Measurements from ENCODE around the gene PIK3CD.

PIK3CD gene

GRCh38 chr1:9716404-9717192 lies 65.1 kb downstream of the PIK3CD start:
- peak in 1 of 3 donors; percentile 25 for DNase-seq (ENCODE audit: low read depth in 2 of 3, low spot score in 1 of 3)

GRCh38 chr1:9717193-9718005 lies 65.9 kb downstream of the PIK3CD start:
- DNase-seq (ENCODE audit: low read depth in 2 of 3, low spot score in 1 of 3): peak; percentile 74 to 77 (median 75)

GRCh38 chr1:9718006-9718680 lies 66.6 kb downstream of the PIK3CD start:
- DNase-seq (ENCODE audit: low read depth in 2 of 3, low spot score in 1 of 3): no peak

- no peak for DNase-seq (ENCODE audit: low read depth in 2 of 3, low spot score in 1 of 3)
These were observed 68.6 kb downstream of the PIK3CD start for GRCh38 chr1:9719978-9720722.

- DNase-seq (ENCODE audit: low read depth in 2 of 3, low spot score in 1 of 3): no peak
These were observed 69.5 kb downstream of the PIK3CD start for GRCh38 chr1:9720785-9721605.

GRCh38 chr1:9721606-9722377 lies 70.3 kb downstream of the PIK3CD start:
- peak; percentile 45 to 71 (median 53) for DNase-seq (ENCODE audit: low read depth in 2 of 3, low spot score in 1 of 3)

- no peak for DNase-seq (ENCODE audit: low read depth in 2 of 3, low spot score in 1 of 3)
These were observed 70.8 kb downstream of the PIK3CD start for GRCh38 chr1:9722378-9722749.

- DNase-seq (ENCODE audit: low read depth in 2 of 3, low spot score in 1 of 3): no peak
These were observed 71.7 kb downstream of the PIK3CD start for GRCh38 chr1:9723068-9723805.

- no peak for DNase-seq (ENCODE audit: low read depth in 2 of 3, low spot score in 1 of 3)
These were observed 72.4 kb downstream of the PIK3CD start for GRCh38 chr1:9723926-9724325.

- DNase-seq (ENCODE audit: low read depth in 2 of 3, low spot score in 1 of 3): peak; percentile 48 to 62 (median 58)
These were observed 73.4 kb downstream of the PIK3CD start for GRCh38 chr1:9724706-9725476.

GRCh38 chr1:9726406-9726805 lies 74.9 kb downstream of the PIK3CD start:
- no peak for DNase-seq (ENCODE audit: low read depth in 2 of 3, low spot score in 1 of 3)

- no peak for DNase-seq (ENCODE audit: low read depth in 2 of 3, low spot score in 1 of 3)
These were observed 75.5 kb downstream of the PIK3CD start for GRCh38 chr1:9726905-9727595.

GRCh38 chr1:9728451-9729295 lies 77.1 kb downstream of the PIK3CD start:
- DNase-seq (ENCODE audit: low read depth in 2 of 3, low spot score in 1 of 3): peak; percentile 46 to 72 (median 72)

GRCh38 chr1:9729523-9729922 lies 78.0 kb downstream of the PIK3CD start:
- no peak for DNase-seq (ENCODE audit: low read depth in 2 of 3, low spot score in 1 of 3)

- no peak for DNase-seq (ENCODE audit: low read depth in 2 of 3, low spot score in 1 of 3)
These were observed 78.8 kb downstream of the PIK3CD start for GRCh38 chr1:9730096-9730901.
